Measurements from ENCODE around the gene TMPRSS9. TPM values are rescaled to one million over a fixed set of nuclear protein-coding genes. Genes with fewer than 3 reads are reported as not detected.
A peak's percentile ranks its signal among the peaks of the same experiment; 100 is the strongest.

The TMPRSS9 gene
- total and polyA plus RNA-seq, 2 of the 13 experiments (the other 11 are each of a cell fraction or from before 2014, with no cell fraction given) = 2.5 to 5.2 TPM

- TF ChIP-seq ZNF142 (CRISPR knock-in tag; IDR thresholded peaks at IDR 0.05) = peak; percentile 49; the same call in 1 of the 2 replicates
- TF ChIP-seq RBM39 (IDR thresholded peaks at IDR 0.05; ENCODE audit: low read depth, low read length, poor library complexity, severe bottlenecking) = peak; percentile 97
- no peak for TF ChIP-seq TERF1 (CRISPR knock-in tag; IDR thresholded peaks at IDR 0.05)
- no peak for TF ChIP-seq ZNF7 (CRISPR knock-in tag; IDR thresholded peaks at IDR 0.05)
- TF ChIP-seq KDM5A (IDR thresholded peaks at IDR 0.05; ENCODE audit: borderline replicate concordance, low read length) = peak; percentile 33; the same call in 1 of the 2 replicates
- no peak for TF ChIP-seq PRDM4 (CRISPR knock-in tag; IDR thresholded peaks at IDR 0.05; ENCODE audit: borderline replicate concordance)
- TF ChIP-seq ZNF746 (CRISPR knock-in tag; IDR thresholded peaks at IDR 0.05) = no peak
- no peak for TF ChIP-seq ZNF33B (CRISPR knock-in tag; IDR thresholded peaks at IDR 0.05)
- 0 out of 2 replicates have a peak, but pooled peaks have one; percentile 36 for TF ChIP-seq MIER2 (CRISPR knock-in tag; IDR thresholded peaks at IDR 0.05)
- no peak for TF ChIP-seq AGO2 (optimal IDR thresholded peaks at IDR 0.05; ENCODE audit: low read depth, low read length)
- no peak for TF ChIP-seq MZF1 (CRISPR knock-in tag; IDR thresholded peaks at IDR 0.05; ENCODE audit: borderline replicate concordance)
- TF ChIP-seq ARID4A (CRISPR knock-in tag; IDR thresholded peaks at IDR 0.05; ENCODE audit: borderline replicate concordance) = peak; percentile 75; the same call in 1 of the 2 replicates
- TF ChIP-seq ZKSCAN8 (CRISPR knock-in tag; IDR thresholded peaks at IDR 0.05; ENCODE audit: borderline replicate concordance) = peak; percentile 82; the same call in 1 of the 2 replicates
- TF ChIP-seq IKZF1 (IDR thresholded peaks at IDR 0.05) = no peak
Measured at GRCh38 chr19:2462635-2463421, 102.8 kb downstream of the TMPRSS9 start (continued).
